Motor neuron (in vitro differentiated cells): ENCODE results near the gene RAET1E. TPM values are rescaled to one million over a fixed set of nuclear protein-coding genes. Genes with fewer than 3 reads are reported as not detected.

Source experiments
- total RNA-seq, 8 experiments: library from RNA; unstranded; fragments of 300-600 nt; gene quantifications; 2 replicates each; pipeline versions ENCODE4 v1.2.3 to v1.2.4, GENCODE V29; 2022

RAET1E gene
- total RNA-seq, 8 experiments from 2014 or later, result 0.18 to 3.5 (median 0.51) TPM; not detected in 2

Other genes starting within 250 kb of the RAET1E start
- 10 to 100 TPM in 5 of 8 experiments, 1 to 10 TPM in 3; 8.6 to 27.1 (median 13.6) TPM for gene KATNA1, start 249.4 kb downstream of the RAET1E start, total RNA-seq
- 10 to 100 TPM; 12.5 to 32.1 (median 15.6) TPM for gene LATS1, start 180.0 kb downstream of the RAET1E start, total RNA-seq
- gene NUP43, start 151.6 kb downstream of the RAET1E start, total RNA-seq, result 10 to 100 TPM; 17.3 to 35.9 (median 24.1) TPM
- gene PCMT1, start 148.4 kb downstream of the RAET1E start, total RNA-seq, result 100 to 1,000 TPM in 4 of 8 experiments, 10 to 100 TPM in 4; 52.4 to 137 (median 99.5) TPM
- 10 to 100 TPM; 10.1 to 31.2 (median 21.5) TPM for gene LRP11, start 33.8 kb downstream of the RAET1E start, total RNA-seq
- 1 to 10 TPM in 1 of 8 experiments, under 1 TPM in 2, not detected in 5; 0.18 to 5.2 (median 0.56) TPM for gene RAET1G, start 25.0 kb upstream of the RAET1E start, total RNA-seq
- gene ULBP2, start 43.9 kb upstream of the RAET1E start, total RNA-seq, result 10 to 100 TPM in 2 of 8 experiments, 1 to 10 TPM in 4, under 1 TPM in 2; 0.54 to 43.6 (median 3.2) TPM
- gene ULBP1, start 65.8 kb upstream of the RAET1E start, total RNA-seq, result 10 to 100 TPM in 1 of 8 experiments, 1 to 10 TPM in 7; 1.7 to 12.2 (median 4.4) TPM
- 10 to 100 TPM in 1 of 8 experiments, 1 to 10 TPM in 3, not detected in 4; 1.9 to 55.3 (median 4.2) TPM for gene RAET1L, start 127.4 kb upstream of the RAET1E start, total RNA-seq
- 10 to 100 TPM in 5 of 8 experiments, 1 to 10 TPM in 3; 5.0 to 43.3 (median 13.1) TPM for gene ULBP3, start 171.0 kb upstream of the RAET1E start, total RNA-seq
- 10 to 100 TPM in 6 of 8 experiments, 1 to 10 TPM in 2; 6.5 to 66.6 (median 13.8) TPM for gene PPP1R14C, start 244.9 kb upstream of the RAET1E start, total RNA-seq